Measurements from ENCODE around the gene OR4E2.

GRCh38 chr14:21654215-21654614 is 580 bp downstream of the OR4E2 start:
- TF ChIP-seq CTCF (conservative IDR thresholded peaks at IDR 0.05; ENCODE audit: low read depth in 2 of 2) (no peak), CREB1 (CRISPR knock-in tag; IDR thresholded peaks at IDR 0.05; ENCODE audit: low read depth) (no peak), REST (IDR thresholded peaks at IDR 0.05; ENCODE audit: unreplicated experiment) (no peak), EZH2phosphoT487 (IDR thresholded peaks at IDR 0.05; ENCODE audit: unreplicated experiment) (no peak), ETS1 (IDR thresholded peaks at IDR 0.05) (no peak), POLR2AphosphoS5 (IDR thresholded peaks at IDR 0.05; ENCODE audit: low read depth) (no peak), EZH2 (IDR thresholded peaks at IDR 0.05; ENCODE audit: low read depth, unreplicated experiment) (no peak), NANOG (IDR thresholded peaks at IDR 0.05; ENCODE audit: borderline replicate concordance) (no peak), JUNB (IDR thresholded peaks at IDR 0.05; ENCODE audit: unreplicated experiment) (no peak), ZNF331 (CRISPR knock-in tag; IDR thresholded peaks at IDR 0.05; ENCODE audit: low read depth) (no peak)

Data from GM23338 (cell line).